Fibroblast of skin of right biceps (primary cell): ENCODE data around the gene ADPRH.
"Not testable (repeated sequence)": the region's sequence is repeated elsewhere in the genome, so short reads cannot be mapped to it uniquely, and the experiment has no call there.

Experiments
- DNase-seq: peaks from one replicate; pipeline ENCODE4 v3.0.0-alpha.2; 2013

ADPRH gene

GRCh38 chr3:119560160-119560559, 19.1 kb upstream of the ADPRH start:
- DNase-seq = no peak

- no peak for DNase-seq
These were observed 16.9 kb upstream of the ADPRH start for GRCh38 chr3:119562307-119562961.

- DNase-seq = not testable (repeated sequence)
These were observed 16.0 kb upstream of the ADPRH start for GRCh38 chr3:119563334-119563733.

GRCh38 chr3:119569156-119569555, 10.1 kb upstream of the ADPRH start:
- DNase-seq = no peak

- no peak for DNase-seq
These were observed 9.1 kb upstream of the ADPRH start for GRCh38 chr3:119570229-119570628.

GRCh38 chr3:119571230-119571629, 8.1 kb upstream of the ADPRH start:
- DNase-seq = no peak

GRCh38 chr3:119571688-119572087, 7.6 kb upstream of the ADPRH start:
- no peak for DNase-seq

- no peak for DNase-seq
These were observed 3.8 kb upstream of the ADPRH start for GRCh38 chr3:119575507-119575906.

- DNase-seq = peak; percentile 31
These were observed 922 bp downstream of the ADPRH start for GRCh38 chr3:119580067-119580760.

- DNase-seq = no peak
These were observed 2.9 kb downstream of the ADPRH start for GRCh38 chr3:119582178-119582577.

- no peak for DNase-seq
These were observed 5.9 kb downstream of the ADPRH start for GRCh38 chr3:119585208-119585607.

GRCh38 chr3:119585856-119586570, 6.7 kb downstream of the ADPRH start:
- DNase-seq = peak; percentile 73

- DNase-seq = peak; percentile 59
These were observed 7.5 kb downstream of the ADPRH start for GRCh38 chr3:119586733-119587172.

- peak; percentile 26 for DNase-seq
These were observed 8.8 kb downstream of the ADPRH start for GRCh38 chr3:119588112-119588511.

- DNase-seq = no peak
These were observed 9.9 kb downstream of the ADPRH start for GRCh38 chr3:119589102-119589773.

GRCh38 chr3:119590706-119591105, 11.4 kb downstream of the ADPRH start:
- peak; percentile 10 for DNase-seq

- no peak for DNase-seq
These were observed 13.6 kb downstream of the ADPRH start for GRCh38 chr3:119592861-119593260.

GRCh38 chr3:119594066-119594465, 14.8 kb downstream of the ADPRH start:
- peak; percentile 19 for DNase-seq

- not testable (repeated sequence) for DNase-seq
These were observed 15.6 kb downstream of the ADPRH start for GRCh38 chr3:119594929-119595328.

GRCh38 chr3:119595639-119596334, 16.5 kb downstream of the ADPRH start:
- no peak for DNase-seq

GRCh38 chr3:119596398-119596797, 17.1 kb downstream of the ADPRH start:
- no peak for DNase-seq

- DNase-seq = no peak
These were observed 18.4 kb downstream of the ADPRH start, which contains the start of gene PLA1A for GRCh38 chr3:119597548-119598288. TSS of gene PLA1A (plus strand) at chr3:119597885. CDS start at chr3:119597914, 29 bp downstream.
